ENCODE measurements around the gene TPGS2. TPM values are rescaled to one million over a fixed set of nuclear protein-coding genes. Genes with fewer than 3 reads are reported as not detected.
"Not testable (repeated sequence)": the region's sequence is repeated elsewhere in the genome, so short reads cannot be mapped to it uniquely, and the experiment has no call there.

TPGS2 gene
- total and polyA plus RNA-seq, 5 experiments from 2014 or later: 49.7 to 62.6 (median 55.7) TPM

- Mint-ChIP-seq H3K4me1 (peaks cover 3 to 11% (median 7%) of the 10 kb centered on the region in 4 donors), H3K36me3 (no peaks in the 10 kb centered on the region), H3K27ac (no peak overlapping the region), H3K9me3 (peaks cover 0 to 10% (median 0%) of the 10 kb centered on the region in 9 donors), H3K27me3 (peaks cover 0 to 11% (median 1%) of the 10 kb centered on the region in 5 donors), H3K4me3 (no peak overlapping the region)
- ATAC-seq (no peak), DNase-seq (no peak)
- POLR2A ChIA-PET: no interaction called here
Measured at GRCh38 chr18:36766836-36767235, 62.0 kb downstream of the TPGS2 start.

- H3K4me3 Mint-ChIP-seq, H3K9me3 Mint-ChIP-seq, POLR2A ChIA-PET, DNase-seq, H3K36me3 Mint-ChIP-seq, H3K4me1 Mint-ChIP-seq, H3K27ac Mint-ChIP-seq, ATAC-seq: not testable (repeated sequence)
- peaks cover 0 to 14% (median 11%) of the 10 kb centered on the region in 5 donors for H3K27me3 Mint-ChIP-seq
Measured at GRCh38 chr18:36762965-36763364, 65.8 kb downstream of the TPGS2 start.

GRCh38 chr18:36762074-36762473 lies 66.7 kb downstream of the TPGS2 start:
- Mint-ChIP-seq H3K36me3 (no peaks in the 10 kb centered on the region), H3K27me3 (peaks cover 0 to 14% (median 11%) of the 10 kb centered on the region in 5 donors), H3K9me3 (no peaks in the 10 kb centered on the region), H3K27ac (no peak overlapping the region), H3K4me3 (no peak overlapping the region), H3K4me1 (no peaks in the 10 kb centered on the region)
- ATAC-seq (no peak), DNase-seq (no peak)
- POLR2A ChIA-PET: no interaction called here

- Mint-ChIP-seq H3K4me3 (no peak overlapping the region), H3K36me3 (no peaks in the 10 kb centered on the region), H3K27me3 (peaks cover 2 to 17% (median 11%) of the 10 kb centered on the region in 5 donors), H3K27ac (no peak overlapping the region), H3K9me3 (no peaks in the 10 kb centered on the region), H3K4me1 (no peaks in the 10 kb centered on the region)
- DNase-seq (no peak), ATAC-seq (no peak)
- POLR2A ChIA-PET: no interaction called here
Measured at GRCh38 chr18:36761186-36761698, 67.6 kb downstream of the TPGS2 start.

- Mint-ChIP-seq H3K36me3 (no peaks in the 10 kb centered on the region), H3K27ac (no peak overlapping the region), H3K27me3 (peaks cover 4 to 19% (median 11%) of the 10 kb centered on the region in 5 donors), H3K4me1 (no peaks in the 10 kb centered on the region), H3K4me3 (no peak overlapping the region), H3K9me3 (no peaks in the 10 kb centered on the region)
- no peak for DNase-seq
- POLR2A ChIA-PET: no interaction called here
- no peak for ATAC-seq
Measured at GRCh38 chr18:36760598-36760997, 68.2 kb downstream of the TPGS2 start.

GRCh38 chr18:36759167-36759776 lies 69.5 kb downstream of the TPGS2 start:
- no peaks in the 10 kb centered on the region for H3K36me3 Mint-ChIP-seq
- POLR2A ChIA-PET: no interaction called here
- DNase-seq: no peak
- ATAC-seq: no peak
- no peaks in the 10 kb centered on the region for H3K4me1 Mint-ChIP-seq
- H3K27me3 Mint-ChIP-seq: peaks cover 4 to 19% (median 11%) of the 10 kb centered on the region in 5 donors
- H3K4me3 Mint-ChIP-seq: no peak overlapping the region
- no peak overlapping the region for H3K27ac Mint-ChIP-seq
- no peaks in the 10 kb centered on the region for H3K9me3 Mint-ChIP-seq

- Mint-ChIP-seq H3K27ac (no peak overlapping the region), H3K27me3 (peaks cover 4 to 19% (median 14%) of the 10 kb centered on the region in 5 donors), H3K4me3 (no peak overlapping the region), H3K36me3 (no peaks in the 10 kb centered on the region), H3K9me3 (no peaks in the 10 kb centered on the region), H3K4me1 (no peaks in the 10 kb centered on the region)
- DNase-seq (no peak), ATAC-seq (no peak)
- POLR2A ChIA-PET: no interaction called here
Measured at GRCh38 chr18:36758623-36759022, 70.2 kb downstream of the TPGS2 start.

GRCh38 chr18:36757991-36758390 lies 70.8 kb downstream of the TPGS2 start:
- Mint-ChIP-seq H3K27ac (no peak overlapping the region), H3K4me1 (no peaks in the 10 kb centered on the region), H3K36me3 (no peaks in the 10 kb centered on the region), H3K9me3 (no peaks in the 10 kb centered on the region), H3K4me3 (no peak overlapping the region), H3K27me3 (peaks cover 4 to 19% (median 14%) of the 10 kb centered on the region in 5 donors)
- POLR2A ChIA-PET: no interaction called here
- no peak for ATAC-seq
- DNase-seq: no peak

GRCh38 chr18:36757081-36757480 lies 71.7 kb downstream of the TPGS2 start:
- no peak for ATAC-seq
- POLR2A ChIA-PET: no interaction called here
- no peaks in the 10 kb centered on the region for H3K4me1 Mint-ChIP-seq

GRCh38 chr18:36756242-36756641 lies 72.6 kb downstream of the TPGS2 start:
- Mint-ChIP-seq H3K27ac (no peak overlapping the region), H3K4me1 (no peaks in the 10 kb centered on the region), H3K9me3 (no peaks in the 10 kb centered on the region), H3K4me3 (no peak overlapping the region), H3K27me3 (peaks cover 6 to 17% (median 8%) of the 10 kb centered on the region in 5 donors), H3K36me3 (no peaks in the 10 kb centered on the region)
- DNase-seq: no peak
- no peak for ATAC-seq
- POLR2A ChIA-PET: no interaction called here

More at GRCh38 chr18:36757081-36757480, 71.7 kb downstream of the TPGS2 start:
- Mint-ChIP-seq H3K4me3 (no peak overlapping the region), H3K9me3 (no peaks in the 10 kb centered on the region), H3K36me3 (no peaks in the 10 kb centered on the region), H3K27me3 (peaks cover 4 to 20% (median 14%) of the 10 kb centered on the region in 5 donors), H3K27ac (no peak overlapping the region)
- no peak for DNase-seq

- DNase-seq: no peak
- Mint-ChIP-seq H3K4me1 (no peaks in the 10 kb centered on the region), H3K27ac (no peak overlapping the region), H3K36me3 (no peaks in the 10 kb centered on the region), H3K4me3 (no peak overlapping the region), H3K9me3 (peaks cover 0 to 3% (median 0%) of the 10 kb centered on the region in 9 donors), H3K27me3 (peaks cover 0 to 14% (median 8%) of the 10 kb centered on the region in 5 donors)
- no peak for ATAC-seq
- POLR2A ChIA-PET: no interaction called here
Measured at GRCh38 chr18:36752929-36753865, 75.6 kb downstream of the TPGS2 start.

GRCh38 chr18:36745219-36745975 lies 83.4 kb downstream of the TPGS2 start:
- no peaks in the 10 kb centered on the region for H3K4me1 Mint-ChIP-seq
- H3K4me3 Mint-ChIP-seq: no peak overlapping the region
- POLR2A ChIA-PET: no interaction called here
- no peak overlapping the region for H3K27ac Mint-ChIP-seq
- H3K27me3 Mint-ChIP-seq: peaks cover 4 to 34% (median 12%) of the 10 kb centered on the region in 5 donors
- no peak for ATAC-seq
- H3K9me3 Mint-ChIP-seq: peaks cover 0 to 3% (median 0%) of the 10 kb centered on the region in 9 donors
- DNase-seq: no peak
- peaks cover 0 to 1% (median 0%) of the 10 kb centered on the region in 3 donors for H3K36me3 Mint-ChIP-seq
